ENCODE results near the gene CEACAM1.
A peak's percentile ranks its signal among the peaks of the same experiment; 100 is the strongest.

Gene CEACAM1

GRCh38 chr19:42480335-42481095 is 47.8 kb downstream of the CEACAM1 start:
- Histone ChIP-seq H4K20me1 (no peaks in the 10 kb centered on the region), H3K4me1 (peaks cover 30 to 94% (median 59%) of the 10 kb centered on the region in 10 experiments), H3K4me2 (peak overlapping the region; percentile 65 to 93 (median 79)), H3K9me3 (replicated peaks in 1 of 11) (peaks cover 0 to 13% (median 0%) of the 10 kb centered on the region in 11 experiments; a peak in 3 of 22 replicates), H3K27ac (peak overlapping the region in 10 of 11 experiments; percentile 22 to 97 (median 87); a peak in 19 of 22 replicates), H3K4me3 (peak overlapping the region in 7 of 10 experiments; percentile 5 to 43 (median 27); a peak in 12 of 20 replicates), H3K36me3 (no peaks in the 10 kb centered on the region; a peak in 1 of 22 replicates), H3K9ac (peak overlapping the region in 9 of 11 experiments; percentile 61 to 78 (median 76); a peak in 18 of 22 replicates), H3K27me3 (no peaks in the 10 kb centered on the region)
- TF ChIP-seq Cebpa-rat (IDR thresholded peaks at IDR 0.05): no peak; a peak in 1 of 22 replicates

DNA sequence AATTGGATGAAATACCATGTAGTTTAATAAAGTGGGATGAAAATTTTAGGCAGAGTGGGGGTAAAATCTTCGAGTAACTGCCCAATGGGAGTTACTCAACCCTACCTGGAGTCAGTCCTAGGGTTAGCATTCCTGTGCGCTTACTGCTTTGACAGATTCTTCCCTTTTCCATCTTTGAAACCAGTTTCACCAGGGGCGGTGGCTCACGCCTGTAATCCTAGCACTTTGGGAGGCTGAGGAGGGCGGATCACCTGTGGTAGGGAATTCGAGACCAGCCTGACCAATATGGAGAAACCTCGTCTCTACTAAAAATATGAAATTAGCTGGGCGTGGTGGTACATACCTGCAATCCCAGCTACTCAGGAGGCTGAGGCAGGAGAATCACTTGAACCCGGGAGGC is 48.5 kb downstream of the CEACAM1 start:
- Histone ChIP-seq H3K4me1 (peaks cover 31 to 97% (median 65%) of the 10 kb centered on the region in 10 experiments), H3K27me3 (no peaks in the 10 kb centered on the region), H3K9me3 (replicated peaks in 1 of 11) (peaks cover 0 to 13% (median 0%) of the 10 kb centered on the region in 11 experiments; a peak in 3 of 22 replicates), H3K27ac (peak overlapping the region in 9 of 11 experiments; percentile 75 to 97 (median 87); a peak in 18 of 22 replicates), H3K4me3 (peak overlapping the region in 2 of 10 experiments; percentile 5 to 18; a peak in 2 of 20 replicates), H4K20me1 (no peaks in the 10 kb centered on the region), H3K9ac (peak overlapping the region in 9 of 11 experiments; percentile 61 to 78 (median 76); a peak in 15 of 22 replicates), H3K4me2 (peak overlapping the region; percentile 65 to 93 (median 79)), H3K36me3 (no peaks in the 10 kb centered on the region; a peak in 1 of 22 replicates)
- TF ChIP-seq Cebpa-rat (IDR thresholded peaks at IDR 0.05): no peak

GRCh38 chr19:42478765-42479311 is 49.4 kb downstream of the CEACAM1 start:
- no peak overlapping the region for H3K4me3 ChIP-seq
- H3K4me2 ChIP-seq: peak overlapping the region in 9 of 11 experiments; percentile 68 to 93 (median 83); a peak in 18 of 22 replicates
- no peak for TF ChIP-seq Cebpa-rat (IDR thresholded peaks at IDR 0.05)
- peaks cover 0 to 13% (median 0%) of the 10 kb centered on the region in 11 experiments; a peak in 3 of 22 replicates for H3K9me3 ChIP-seq (replicated peaks in 1 of 11)
- no peaks in the 10 kb centered on the region for H4K20me1 ChIP-seq
- no peaks in the 10 kb centered on the region for H3K27me3 ChIP-seq
- H3K4me1 ChIP-seq: peaks cover 37 to 100% (median 72%) of the 10 kb centered on the region in 10 experiments
- H3K27ac ChIP-seq: peak overlapping the region in 9 of 11 experiments; percentile 75 to 97 (median 87); a peak in 16 of 22 replicates
- no peaks in the 10 kb centered on the region; a peak in 1 of 22 replicates for H3K36me3 ChIP-seq
- H3K9ac ChIP-seq: peak overlapping the region in 1 of 11 experiments; percentile 78; a peak in 2 of 22 replicates

DNA sequence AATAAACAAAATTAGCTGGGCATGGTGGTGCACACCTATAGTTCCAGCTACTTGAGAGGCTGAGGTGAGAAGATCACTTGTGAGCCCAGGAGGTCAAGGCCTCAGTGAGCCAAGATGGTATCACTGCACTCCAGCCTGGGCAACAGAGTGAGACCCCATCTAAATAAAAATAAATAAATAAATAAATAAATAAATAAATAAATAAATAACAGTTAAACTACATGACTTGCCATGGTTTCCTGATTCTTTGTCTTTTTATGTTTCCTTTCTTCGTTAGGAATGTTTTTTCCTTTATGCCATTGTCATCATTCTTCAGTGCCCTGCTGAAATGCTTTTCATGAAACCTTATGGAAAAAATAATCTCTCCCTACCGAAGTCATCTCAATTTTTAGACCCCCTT is 50.3 kb downstream of the CEACAM1 start:
- TF ChIP-seq Cebpa-rat (IDR thresholded peaks at IDR 0.05): no peak
- H3K4me2 ChIP-seq: peak overlapping the region in 2 of 11 experiments; percentile 79 to 93; a peak in 2 of 22 replicates
- no peaks in the 10 kb centered on the region; a peak in 1 of 22 replicates for H3K36me3 ChIP-seq
- H3K27me3 ChIP-seq: no peaks in the 10 kb centered on the region
- no peak overlapping the region for H3K9ac ChIP-seq
- H3K27ac ChIP-seq: peak overlapping the region in 7 of 11 experiments; percentile 84 to 97 (median 90); a peak in 8 of 22 replicates
- H4K20me1 ChIP-seq: no peaks in the 10 kb centered on the region
- H3K4me1 ChIP-seq: peaks cover 37 to 99% (median 73%) of the 10 kb centered on the region in 10 experiments
- H3K9me3 ChIP-seq (replicated peaks in 1 of 11): peaks cover 0 to 13% (median 0%) of the 10 kb centered on the region in 11 experiments; a peak in 3 of 22 replicates
- no peak overlapping the region for H3K4me3 ChIP-seq

DNA sequence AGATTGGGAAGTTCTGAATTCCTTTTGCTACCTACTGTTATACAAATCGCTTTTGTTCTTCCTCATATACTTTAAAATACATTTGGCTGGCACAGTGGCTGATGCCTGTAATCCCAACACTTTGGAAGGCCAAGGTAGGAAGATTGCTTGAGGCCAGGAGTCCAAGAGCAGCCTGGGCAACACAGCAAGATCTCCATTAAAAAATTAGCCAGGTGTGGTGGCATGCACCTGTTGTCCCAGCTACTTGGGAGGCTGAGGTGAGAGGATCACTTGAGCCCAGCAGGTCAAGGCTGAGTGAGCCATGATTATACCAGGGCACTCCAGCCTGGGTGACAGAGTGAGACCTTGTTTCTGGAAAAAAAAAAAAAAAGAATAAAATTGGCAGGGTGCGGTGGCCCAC is 51.2 kb downstream of the CEACAM1 start:
- Histone ChIP-seq H3K4me2 (peak overlapping the region in 2 of 11 experiments; percentile 14 to 35; a peak in 3 of 22 replicates), H3K4me1 (peaks cover 37 to 99% (median 75%) of the 10 kb centered on the region in 10 experiments), H3K36me3 (no peaks in the 10 kb centered on the region; a peak in 1 of 22 replicates), H3K4me3 (no peak overlapping the region), H3K9ac (no peak overlapping the region), H3K27ac (peak overlapping the region in 7 of 11 experiments; percentile 9 to 96 (median 36); a peak in 9 of 22 replicates), H4K20me1 (no peaks in the 10 kb centered on the region), H3K9me3 (replicated peaks in 1 of 11) (peaks cover 0 to 13% (median 0%) of the 10 kb centered on the region in 11 experiments; a peak in 3 of 22 replicates), H3K27me3 (no peaks in the 10 kb centered on the region)
- TF ChIP-seq Cebpa-rat (IDR thresholded peaks at IDR 0.05): no peak

GRCh38 chr19:42475366-42475765 is 52.9 kb downstream of the CEACAM1 start:
- H3K4me3 ChIP-seq: no peak overlapping the region
- peak overlapping the region in 7 of 11 experiments; percentile 1 to 96 (median 35); a peak in 12 of 22 replicates for H3K27ac ChIP-seq
- no peak overlapping the region for H3K9ac ChIP-seq
- TF ChIP-seq Cebpa-rat (IDR thresholded peaks at IDR 0.05): no peak
- H3K4me2 ChIP-seq: peak overlapping the region in 7 of 11 experiments; percentile 11 to 95 (median 86); a peak in 9 of 22 replicates
- H3K9me3 ChIP-seq (replicated peaks in 1 of 11): 0 out of 22 replicates have a peak, but pooled peaks cover 0 to 5% (median 0%) of the 10 kb centered on the region in 11 experiments
- H3K4me1 ChIP-seq: peaks cover 25 to 100% (median 77%) of the 10 kb centered on the region in 10 experiments
- no peaks in the 10 kb centered on the region for H4K20me1 ChIP-seq
- H3K36me3 ChIP-seq: no peaks in the 10 kb centered on the region; a peak in 1 of 22 replicates
- H3K27me3 ChIP-seq: no peaks in the 10 kb centered on the region

- Histone ChIP-seq H3K36me3 (no peaks in the 10 kb centered on the region; a peak in 1 of 22 replicates), H3K9me3 (replicated peaks in 1 of 11) (0 out of 22 replicates have a peak, but pooled peaks cover 0 to 5% (median 0%) of the 10 kb centered on the region in 11 experiments), H3K27me3 (no peaks in the 10 kb centered on the region), H4K20me1 (no peaks in the 10 kb centered on the region), H3K27ac (peak overlapping the region in 8 of 11 experiments; percentile 27 to 97 (median 92); a peak in 13 of 22 replicates), H3K4me3 (no peak overlapping the region), H3K4me1 (peaks cover 25 to 100% (median 76%) of the 10 kb centered on the region in 10 experiments), H3K4me2 (peak overlapping the region in 9 of 11 experiments; percentile 4 to 95 (median 52); a peak in 14 of 22 replicates), H3K9ac (peak overlapping the region in 4 of 11 experiments; percentile 3 to 49 (median 30); a peak in 6 of 22 replicates)
- 0 out of 22 replicates have a peak, but pooled peaks of 1 of the 11 experiments have one; percentile 10 for TF ChIP-seq Cebpa-rat (IDR thresholded peaks at IDR 0.05)
Observed at GRCh38 chr19:42474743-42475142, 53.5 kb downstream of the CEACAM1 start.

DNA sequence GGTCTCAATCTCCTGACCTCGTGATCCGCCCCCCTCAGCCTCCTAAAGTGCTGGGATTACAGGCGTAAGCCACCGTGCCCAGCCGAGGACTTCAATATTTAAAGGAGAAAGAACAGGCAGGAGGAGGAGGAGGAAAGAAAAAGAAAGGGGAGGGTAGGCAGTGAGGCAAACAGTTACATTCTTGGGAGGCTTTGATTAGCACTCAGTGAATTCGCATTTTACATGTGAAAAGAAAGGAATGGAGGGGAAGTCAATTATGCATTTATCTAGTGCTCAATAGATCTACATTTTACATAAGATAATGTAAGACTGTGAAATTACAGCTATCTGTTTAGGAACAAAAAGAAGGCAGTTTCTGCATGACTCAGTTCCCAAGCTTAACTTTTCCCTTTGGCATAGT is 54.6 kb downstream of the CEACAM1 start:
- no peak for TF ChIP-seq Cebpa-rat (IDR thresholded peaks at IDR 0.05)
- no peak overlapping the region for H3K4me3 ChIP-seq
- H3K4me2 ChIP-seq: peak overlapping the region in 8 of 11 experiments; percentile 3 to 95 (median 69); a peak in 14 of 22 replicates
- H3K27me3 ChIP-seq: no peaks in the 10 kb centered on the region
- H3K9me3 ChIP-seq (replicated peaks in 1 of 11): 0 out of 22 replicates have a peak, but pooled peaks cover 0 to 5% (median 0%) of the 10 kb centered on the region in 11 experiments
- no peak overlapping the region for H3K9ac ChIP-seq
- peak overlapping the region in 8 of 11 experiments; percentile 27 to 97 (median 92); a peak in 11 of 22 replicates for H3K27ac ChIP-seq
- H3K4me1 ChIP-seq: peaks cover 25 to 100% (median 76%) of the 10 kb centered on the region in 10 experiments
- no peaks in the 10 kb centered on the region; a peak in 1 of 22 replicates for H3K36me3 ChIP-seq
- H4K20me1 ChIP-seq: no peaks in the 10 kb centered on the region

Data from BLaER1 treated with 17β-estradiol and CSF1 and Interleukin-3, amounts not matched to agents 10 nM and 100 nM (cell line).